Upper lobe of right lung (tissue), 1 donor: ENCODE results near the gene TMEM14C. TPM values are rescaled to one million over a fixed set of nuclear protein-coding genes. Genes with fewer than 3 reads are reported as not detected.
A peak's percentile ranks its signal among the peaks of the same experiment; 100 is the strongest.

Source experiments
- ATAC-seq: fragments of 200-7000 bp; cut with Tn5 transposase; one replicate; pipeline ENCODE4 v1.9.1; 2020; ENCODE audit warnings: mild to moderate bottlenecking, moderate library complexity
- DNase-seq: peaks from one replicate; pipeline ENCODE4 v3.0.0-alpha.2; 2020
- H3K27ac ChIP-seq: fragments of 200-600 bp; one replicate; pipeline ENCODE4 v1.8.0; 2022
- H3K27me3 ChIP-seq: fragments of 200-600 bp; one replicate; pipeline ENCODE4 v1.8.0; 2022; ENCODE audit warnings: mild to moderate bottlenecking
- H3K36me3 ChIP-seq: fragments of 200-600 bp; one replicate; pipeline ENCODE4 v1.8.0; 2022
- H3K4me1 ChIP-seq: fragments of 200-600 bp; one replicate; pipeline ENCODE4 v1.8.0; 2022
- H3K4me3 ChIP-seq: fragments of 200-600 bp; one replicate; pipeline ENCODE4 v1.8.0; 2022; ENCODE audit warnings: mild to moderate bottlenecking
- H3K9me3 ChIP-seq: fragments of 200-600 bp; one replicate; pipeline ENCODE4 v1.8.0; 2022
- CTCF ChIP-seq: fragments of 200-600 bp; IDR thresholded peaks from one replicate; pipeline ENCODE4 v1.8.0; 2022; ENCODE audit warnings: antibody characterized with exemption
- intact Hi-C: fragments of 100-400 bp; cut with DNase I; formaldehyde crosslinking; loops from one replicate; pipeline ENCODE4 v1.11.0; 2022
- total RNA-seq: library from RNA; stranded (reverse); fragmentation: NEBNext Ultra II Directional; extraction: Animal tissue kit (Norgen Biotek cat#: 25700); gene quantifications from one replicate; pipeline ENCODE4 v1.2.1, GENCODE V29; 2021
- donor health status: DM: no; HTN: yes; CAD: no; lungs with severe emphysema.

TMEM14C gene
- total RNA-seq, 1 donor from 2014 or later: 87.5 TPM

GRCh38 chr6:10692965-10693538, 29.8 kb upstream of the TMEM14C start:
- H3K9me3 ChIP-seq: no peaks in the 10 kb centered on the region
- H3K4me1 ChIP-seq: peaks cover 22% of the 10 kb centered on the region
- no peak overlapping the region for H3K27ac ChIP-seq
- ATAC-seq (no peak), DNase-seq (no peak)
- intact Hi-C loops: no loop called here
- peak overlapping the region; percentile 83 for H3K4me3 ChIP-seq
- H3K27me3 ChIP-seq: no peaks in the 10 kb centered on the region
- peaks cover 6% of the 10 kb centered on the region for H3K36me3 ChIP-seq
- no peak for TF ChIP-seq CTCF

GRCh38 chr6:10694302-10695085, 28.4 kb upstream of the TMEM14C start, which contains the start of the genes C6orf52 and PAK1IP1:
TSS of gene C6orf52 (minus strand) at chr6:10694616. CDS start at chr6:10687550, 7,066 bp downstream.
TSS of gene PAK1IP1 (plus strand) at chr6:10694972. CDS start at chr6:10694986, 14 bp downstream.
- H3K9me3 ChIP-seq: no peaks in the 10 kb centered on the region
- H3K4me3 ChIP-seq: peak within 1 kb of the TSS; percentile 83
- DNase-seq (peak; percentile 95), ATAC-seq (peak; percentile 98)
- H3K27ac ChIP-seq: peak within 1 kb of the TSS; percentile 96
- peaks cover 20% of the 10 kb centered on the region for H3K36me3 ChIP-seq
- TF ChIP-seq CTCF: no peak
- H3K27me3 ChIP-seq: no peaks in the 10 kb centered on the region
- peaks cover 22% of the 10 kb centered on the region for H3K4me1 ChIP-seq
- intact Hi-C loops: no loop called here

GRCh38 chr6:10695086-10695657, 27.7 kb upstream of the TMEM14C start:
- H3K27ac ChIP-seq: peak overlapping the region; percentile 96
- intact Hi-C loops: no loop called here
- ATAC-seq: no peak
- H3K36me3 ChIP-seq: peaks cover 27% of the 10 kb centered on the region
- peak overlapping the region; percentile 83 for H3K4me3 ChIP-seq
- no peaks in the 10 kb centered on the region for H3K27me3 ChIP-seq
- peaks cover 22% of the 10 kb centered on the region for H3K4me1 ChIP-seq
- no peak for TF ChIP-seq CTCF
- no peak for DNase-seq
- no peaks in the 10 kb centered on the region for H3K9me3 ChIP-seq

- Histone ChIP-seq H3K9me3 (no peaks in the 10 kb centered on the region), H3K4me1 (peaks cover 22% of the 10 kb centered on the region), H3K27ac (no peak overlapping the region), H3K36me3 (peaks cover 42% of the 10 kb centered on the region), H3K4me3 (no peak overlapping the region), H3K27me3 (no peaks in the 10 kb centered on the region)
- ATAC-seq: no peak
- intact Hi-C loops: no loop called here
- TF ChIP-seq CTCF: no peak
- DNase-seq: no peak
Measured at GRCh38 chr6:10696655-10697054, 26.2 kb upstream of the TMEM14C start.

- intact Hi-C loops: no loop called here
- peaks cover 17% of the 10 kb centered on the region for H3K36me3 ChIP-seq
- H3K9me3 ChIP-seq: no peaks in the 10 kb centered on the region
- no peaks in the 10 kb centered on the region for H3K4me1 ChIP-seq
- ATAC-seq (no peak), DNase-seq (no peak)
- TF ChIP-seq CTCF: no peak
- no peaks in the 10 kb centered on the region for H3K27me3 ChIP-seq
- H3K4me3 ChIP-seq: no peak overlapping the region
- no peak overlapping the region for H3K27ac ChIP-seq
Measured at GRCh38 chr6:10713962-10714361, 8.9 kb upstream of the TMEM14C start.
